Hematopoietic multipotent progenitor cell treated with erythropoietin and hydrocortisone succinate and interleukin-3 and kit ligand, for 6 days (in vitro differentiated cells): ENCODE data around the gene OR2AG1.

Experiments used
- DNase-seq: peaks from one replicate; pipeline ENCODE4 v3.0.0-alpha.2; 2015

OR2AG1 gene

DNA sequence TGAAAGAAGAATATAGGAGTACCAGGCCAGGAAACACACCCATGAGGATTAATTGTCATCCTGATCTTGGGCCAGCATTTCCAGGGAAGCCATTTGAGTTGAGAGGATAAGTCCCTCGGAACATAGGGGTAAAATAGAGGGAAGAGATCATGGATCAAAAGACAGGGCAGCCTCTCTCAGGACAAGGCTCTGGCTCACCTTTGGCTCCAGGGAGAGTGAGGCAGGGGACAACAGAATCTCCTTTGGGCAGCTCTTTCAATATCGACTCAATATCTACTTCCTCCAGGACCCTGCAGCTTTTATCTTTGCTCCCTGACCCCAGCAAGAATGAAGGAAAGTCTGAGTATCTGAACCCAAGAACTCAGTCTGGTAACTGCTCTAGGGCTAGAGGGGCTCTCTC, at the start of gene OR2AG1:
TSS of gene OR2AG1 (plus strand) at position 301 of the 400 bp plus-strand sequence. CDS start 2,018 bp downstream, outside the sequence.
- DNase-seq: no peak

GRCh38 chr11:6733326-6734275, 49.2 kb upstream of the OR2AG1 start:
- DNase-seq: peak; percentile 22

GRCh38 chr11:6734616-6735015, 48.2 kb upstream of the OR2AG1 start:
- no peak for DNase-seq

- DNase-seq: no peak
Observed at GRCh38 chr11:6735306-6735705, 47.5 kb upstream of the OR2AG1 start.

- DNase-seq: no peak
Observed at GRCh38 chr11:6736495-6737121, 46.2 kb upstream of the OR2AG1 start.

DNA sequence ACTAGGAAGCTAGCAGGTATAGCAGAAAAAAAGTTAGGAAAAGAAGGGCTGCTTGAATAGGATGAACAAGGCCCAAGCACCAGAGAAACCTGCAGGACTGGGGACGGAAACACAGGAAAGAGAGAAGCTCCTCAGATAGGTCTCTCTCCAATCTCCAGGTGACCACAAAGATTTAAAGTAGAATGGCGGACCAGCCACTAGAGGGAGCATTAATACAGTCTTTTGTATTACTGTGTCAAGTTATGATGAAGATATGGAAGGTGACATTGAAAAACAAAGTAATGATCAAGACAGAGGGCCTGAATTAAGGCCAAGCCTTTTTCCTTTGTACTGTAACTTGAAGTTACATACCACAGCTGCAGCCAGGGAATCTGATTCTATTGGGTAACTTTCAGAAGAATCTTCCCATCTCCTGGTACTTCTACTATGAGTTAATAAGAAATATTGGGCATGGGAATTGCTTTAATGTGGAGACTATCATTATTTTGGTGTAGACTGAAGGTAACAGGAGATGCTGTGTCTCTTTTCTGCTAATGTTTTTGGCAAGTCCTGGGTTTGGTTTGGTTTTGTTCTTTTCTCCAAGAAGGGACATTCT, 44.9 kb upstream of the OR2AG1 start:
- DNase-seq: peak; percentile 90

DNA sequence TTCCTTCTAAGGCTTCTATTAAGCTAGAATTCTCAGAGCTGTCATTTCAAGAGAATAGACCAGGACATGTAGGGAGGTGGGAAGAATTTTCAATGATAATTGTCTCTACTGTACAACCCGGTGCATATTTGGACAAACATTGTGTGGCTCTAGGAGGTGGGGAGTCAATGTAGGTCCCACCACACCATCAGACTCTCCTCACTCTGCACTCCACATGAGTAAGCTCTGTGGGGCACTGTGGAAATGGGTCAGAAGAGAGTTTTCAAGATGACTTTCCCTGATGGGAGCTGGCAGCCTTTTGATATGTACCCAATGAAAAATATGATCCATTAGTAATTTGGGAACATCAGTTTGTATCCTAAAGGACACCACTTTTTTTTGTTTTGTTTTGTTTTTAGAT, 44.2 kb upstream of the OR2AG1 start:
- DNase-seq: no peak

DNA sequence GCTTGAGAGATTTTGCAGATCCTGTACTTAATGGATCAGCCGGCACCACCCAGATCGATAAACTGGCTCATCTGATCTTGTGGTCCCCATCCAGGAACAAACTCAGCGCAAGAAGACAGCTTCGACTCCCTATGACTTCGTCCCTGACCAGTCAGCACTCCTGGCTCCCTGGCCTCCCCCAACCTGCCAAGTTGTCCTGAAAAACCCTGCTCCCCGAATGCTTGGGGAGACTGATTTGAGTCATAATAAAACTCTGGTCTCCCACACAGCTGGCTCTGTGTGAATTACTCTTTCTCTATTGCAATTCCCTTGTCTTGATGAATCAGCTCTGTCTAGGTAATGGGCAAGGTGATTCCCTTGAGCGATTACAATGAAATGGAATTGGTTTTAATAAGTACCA, 40.6 kb upstream of the OR2AG1 start:
- no peak for DNase-seq

GRCh38 chr11:6745018-6745417, 37.8 kb upstream of the OR2AG1 start:
- no peak for DNase-seq

DNA sequence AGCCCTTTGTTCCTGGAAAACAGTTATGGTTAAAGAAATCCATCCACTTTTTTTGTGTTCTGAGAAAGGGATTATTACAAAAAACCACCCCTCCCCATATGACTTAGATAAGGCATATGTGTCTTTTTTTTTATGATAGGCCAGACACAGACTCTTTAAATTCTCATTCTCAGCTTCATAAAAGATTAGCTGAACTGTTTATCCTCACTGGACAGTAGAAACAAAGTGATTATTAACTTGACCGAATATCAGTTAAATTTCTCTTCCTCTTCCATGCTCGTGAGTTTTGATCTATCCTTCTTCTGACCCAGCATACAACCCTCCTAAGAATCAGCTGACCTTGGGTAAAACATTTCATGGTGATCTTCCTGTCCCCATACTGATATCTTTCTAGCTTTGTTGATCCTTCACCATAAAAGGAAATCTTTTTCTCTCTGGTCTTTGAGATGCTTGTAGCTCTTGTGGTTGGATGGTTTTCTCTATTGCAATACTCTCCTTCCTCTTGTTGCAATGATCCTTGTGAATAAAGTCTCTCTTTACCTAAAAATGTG, 37.3 kb upstream of the OR2AG1 start:
- DNase-seq: peak; percentile 61

- peak; percentile 32 for DNase-seq
Observed at GRCh38 chr11:6746086-6746618, 36.7 kb upstream of the OR2AG1 start.

GRCh38 chr11:6746626-6747025, 36.2 kb upstream of the OR2AG1 start:
- DNase-seq: no peak

GRCh38 chr11:6747097-6747668, 35.6 kb upstream of the OR2AG1 start:
- DNase-seq: peak; percentile 61

DNA sequence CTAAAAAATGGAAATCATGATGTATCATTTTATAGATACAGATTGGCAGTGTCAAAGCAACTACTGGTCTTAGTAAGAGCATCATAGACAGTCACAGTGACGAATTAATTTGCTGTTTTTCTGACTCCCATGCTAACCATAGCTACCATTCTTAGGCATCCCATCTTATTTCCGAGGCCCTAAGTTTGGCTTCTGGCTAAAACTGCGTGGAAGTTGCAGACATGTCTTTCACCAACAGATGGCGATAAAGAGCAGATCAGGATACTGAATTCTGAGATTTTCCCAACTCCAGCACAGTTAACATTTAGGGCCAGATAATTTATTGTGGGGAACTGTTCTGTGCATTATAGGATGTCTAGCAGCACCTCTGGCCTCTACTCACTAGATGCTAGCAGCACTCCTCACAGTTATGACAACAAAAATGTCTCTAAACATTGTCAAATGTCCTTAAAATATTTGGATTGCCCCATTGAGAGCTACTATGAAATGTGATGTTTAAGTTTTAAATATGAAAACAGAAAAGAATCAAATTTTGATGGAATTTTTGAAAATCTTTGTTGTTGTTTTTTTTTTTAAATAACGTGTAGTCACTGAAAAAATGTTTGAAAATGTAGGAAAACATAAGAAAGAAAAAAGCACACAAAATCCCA, 27.4 kb upstream of the OR2AG1 start:
- peak; percentile 67 for DNase-seq

- DNase-seq: no peak
Observed at GRCh38 chr11:6755953-6756347, 26.9 kb upstream of the OR2AG1 start.

GRCh38 chr11:6757373-6757967, 25.4 kb upstream of the OR2AG1 start:
- DNase-seq: peak; percentile 76

DNA sequence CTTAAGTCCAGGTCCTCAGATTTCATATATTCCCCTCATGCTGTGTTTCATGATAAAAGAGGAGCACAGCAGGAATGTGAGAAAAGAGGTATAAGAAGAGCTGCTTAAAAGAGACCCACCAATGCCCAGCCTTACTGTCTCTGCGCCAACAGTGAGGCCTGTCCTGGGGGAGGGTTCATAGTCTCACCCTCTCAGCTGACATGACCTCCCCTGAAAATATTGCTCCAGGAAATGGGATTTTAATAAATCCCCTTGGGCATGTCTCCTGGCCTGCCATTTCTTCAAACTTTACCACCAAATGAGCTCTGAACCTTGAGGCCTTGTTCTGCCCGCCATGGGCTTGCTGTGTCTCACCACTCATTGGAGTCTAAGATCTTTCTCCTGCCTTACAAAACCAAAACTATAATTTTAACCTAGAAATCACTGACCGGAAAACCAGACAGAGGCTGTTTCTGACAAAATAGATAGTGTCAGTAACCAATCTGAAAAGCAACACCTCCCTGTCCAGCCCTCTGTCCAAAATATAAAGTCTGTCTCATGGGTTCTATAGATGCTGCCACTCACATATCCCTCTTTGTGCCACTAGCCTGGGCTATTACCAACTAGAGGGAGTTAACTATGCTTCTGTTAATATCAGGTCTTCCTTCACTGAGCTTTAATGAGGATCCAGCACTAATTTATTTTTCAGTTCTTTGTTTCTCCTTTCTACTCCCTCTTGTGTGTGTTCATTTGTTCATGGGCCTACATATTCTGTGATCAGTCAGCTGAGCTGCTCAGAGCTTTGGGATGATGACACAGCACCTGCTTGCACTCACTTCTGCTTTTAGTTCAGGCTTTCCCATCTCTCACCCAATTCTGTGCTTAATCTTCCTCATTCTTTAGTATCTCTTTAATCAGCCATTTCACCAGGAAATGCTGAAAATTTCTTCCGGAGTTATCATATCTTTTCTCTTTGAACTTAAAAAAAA, 10.6 kb upstream of the OR2AG1 start, which contains the start of gene OR2AG2:
TSS of gene OR2AG2 (minus strand) at position 51 of the 968 bp plus-strand sequence. CDS start 3,019 bp downstream, outside the sequence.
- DNase-seq: peak; percentile 69

DNA sequence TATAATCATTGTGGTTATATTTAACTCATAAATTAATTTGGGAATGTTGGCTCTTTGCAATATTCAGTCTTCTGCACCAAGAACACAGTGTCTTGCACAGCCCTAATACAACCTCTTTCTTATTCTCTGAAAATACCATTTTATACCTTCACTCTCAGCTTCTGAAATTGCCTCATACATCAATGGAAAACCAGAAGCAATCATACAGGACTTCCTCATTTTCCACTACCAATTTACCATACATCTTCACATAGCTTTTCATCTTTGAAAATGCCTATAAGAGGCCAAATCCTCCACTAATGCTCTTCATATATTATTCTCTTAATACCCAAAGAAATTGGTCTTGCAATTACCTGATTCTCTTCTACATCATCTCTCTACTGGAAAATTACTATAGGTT, 4.3 kb upstream of the OR2AG1 start:
- DNase-seq: no peak

- no peak for DNase-seq
Observed at GRCh38 chr11:6780829-6781228, 2.0 kb upstream of the OR2AG1 start.

GRCh38 chr11:6790546-6790945, 7.7 kb downstream of the OR2AG1 start:
- no peak for DNase-seq
